ENCODE measurements around the gene KLF15. TPM values are rescaled to one million over a fixed set of nuclear protein-coding genes. Genes with fewer than 3 reads are reported as not detected.

The KLF15 gene
- total and polyA plus RNA-seq, 2 of the 8 experiments (the other 6 are each of a cell fraction or from before 2014, with no cell fraction given) = 15.7 to 19.5 TPM

DNA sequence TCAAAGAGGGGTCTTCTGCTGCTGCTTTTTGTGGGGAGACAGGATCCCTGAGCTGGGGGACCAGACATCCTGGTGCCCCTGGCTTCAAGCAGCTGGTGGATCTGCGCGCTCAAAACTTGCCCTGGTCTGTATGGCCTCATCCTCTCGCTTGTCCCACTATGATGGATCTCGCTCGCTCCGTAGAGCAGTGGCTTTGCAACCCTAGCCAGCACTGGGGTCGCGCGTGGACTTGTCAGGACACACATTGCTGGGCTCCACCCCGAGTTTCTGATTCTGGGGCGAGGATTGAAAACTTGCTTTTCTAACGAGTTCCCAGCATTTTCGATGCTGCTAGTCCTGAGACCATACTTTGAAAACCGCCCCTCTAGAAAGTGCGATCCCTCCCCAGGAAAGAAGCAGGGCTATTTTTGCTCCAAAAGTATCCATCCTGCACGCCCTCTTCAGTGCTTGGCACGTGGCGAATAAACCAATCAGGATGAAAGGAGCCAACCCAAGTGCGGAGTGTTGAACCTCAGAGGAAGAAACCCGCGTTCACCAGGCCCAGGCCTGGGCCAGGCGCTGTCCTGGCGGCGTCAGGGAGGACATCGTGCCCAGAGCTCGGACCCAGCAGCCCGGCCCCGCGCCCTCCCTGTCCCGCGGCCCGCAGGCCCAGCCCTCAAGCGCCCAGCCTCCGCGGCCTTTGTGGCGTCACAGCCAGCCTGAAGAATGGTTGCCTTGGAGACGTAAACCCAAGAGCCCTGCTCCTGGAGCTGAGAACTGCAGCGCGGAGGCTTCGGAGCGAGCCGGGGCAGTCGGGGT, 37.2 kb upstream of the KLF15 start, which contains the start of gene CFAP100:
Gene CFAP100 (plus strand): TSS at position 731 of the 798 bp plus-strand sequence. CDS start 1,092 bp downstream, outside the sequence.
- 40% methylated on average over 37 of the region's 43 CpGs; no CpG with 5 or more reads in 1 of the 2 experiments for WGBS, 2 experiments (ENCODE audit: extremely low coverage in 1 of 2, insufficient coverage in 1 of 2, insufficient read length in 1 of 2, insufficient replicate concordance in 2 of 2, low coverage in 1 of 2, low lambda C conversion rate in 2 of 2, missing lambda C conversion rate in 1 of 2)
- Histone ChIP-seq H4K5ac (ENCODE audit: insufficient read length, low read depth, low read length) (no peak within 1 kb of the TSS), H3K14ac (ENCODE audit: insufficient read length) (no peak within 1 kb of the TSS), H2BK15ac (ENCODE audit: low read length) (0 out of 2 replicates have a peak within 1 kb of the TSS, but pooled peaks have one; percentile 53), H3K9ac (replicated peaks in 1 of 4; ENCODE audit: extremely low read depth in 1 of 4, low read depth in 3 of 4, low read length in 3 of 4) (no peak within 1 kb of the TSS), H2AK5ac (ENCODE audit: low read depth, low read length) (0 out of 2 replicates have a peak within 1 kb of the TSS, but pooled peaks have one; percentile 69), H3K9me3 (ENCODE audit: insufficient read depth in 2 of 2, low read depth in 1 of 2, low read length in 1 of 2) (no peaks in the 10 kb centered on the region), H3K27ac (ENCODE audit: low read depth, low read length) (no peak within 1 kb of the TSS), H3K79me2 (ENCODE audit: control insufficient read depth in 1 of 2, insufficient read depth in 2 of 2, low read length in 2 of 2) (no peaks in the 10 kb centered on the region), H3K27me3 (replicated peaks in 1 of 4; ENCODE audit: control insufficient read depth in 3 of 4, extremely low read depth in 1 of 4, insufficient read depth in 3 of 4, low read length in 3 of 4) (peaks cover 9 to 37% (median 31%) of the 10 kb centered on the region in 4 experiments), H4K91ac (replicated peaks; ENCODE audit: insufficient read length, low read length) (peak within 1 kb of the TSS; percentile 22), H3K79me1 (ENCODE audit: low read depth, low read length) (no peaks in the 10 kb centered on the region), H2AFZ (ENCODE audit: low read length) (peak within 1 kb of the TSS; percentile 57; the same call in 1 of the 2 replicates), H3K23me2 (ENCODE audit: low read depth, low read length) (peaks cover 6% of the 10 kb centered on the region; the same call in 1 of the 2 replicates), H4K20me1 (replicated peaks in 1 of 2; ENCODE audit: control insufficient read depth in 1 of 2, insufficient read depth in 2 of 2, low read length in 2 of 2) (no peaks in the 10 kb centered on the region), H3K4me2 (ENCODE audit: insufficient read depth in 1 of 2, low read depth in 2 of 2, low read length in 2 of 2) (peak within 1 kb of the TSS; percentile 63 to 81), H3K23ac (ENCODE audit: insufficient read length) (no peak within 1 kb of the TSS), H2BK120ac (replicated peaks; ENCODE audit: low read depth, low read length) (peak within 1 kb of the TSS; percentile 47), H3K4me3 (ENCODE audit: extremely low read depth in 1 of 4, insufficient read depth in 2 of 4, low read depth in 3 of 4, low read length in 4 of 4) (peak within 1 kb of the TSS; percentile 5 to 58 (median 30); a peak in 6 of 8 replicates), H3K18ac (ENCODE audit: extremely low read depth, low read length) (peak within 1 kb of the TSS; percentile 38), H3K4ac (replicated peaks; ENCODE audit: insufficient read length, low read depth, low read length) (peak within 1 kb of the TSS; percentile 21), H2BK12ac (ENCODE audit: low read depth, low read length) (peak within 1 kb of the TSS; percentile 63), H3K36me3 (ENCODE audit: control insufficient read depth in 2 of 4, insufficient read depth in 4 of 4, low read length in 3 of 4) (no peaks in the 10 kb centered on the region), H3K4me1 (replicated peaks in 1 of 4; ENCODE audit: control insufficient read depth in 3 of 4, insufficient read depth in 4 of 4, low read length in 3 of 4) (peaks cover 0 to 12% (median 4%) of the 10 kb centered on the region in 4 experiments; a peak in 4 of 7 replicates), H2BK20ac (ENCODE audit: low read length) (no peak within 1 kb of the TSS), H4K8ac (ENCODE audit: extremely low read depth, insufficient read depth, low read length) (peak within 1 kb of the TSS; percentile 88; the same call in 1 of the 2 replicates), H2BK5ac (ENCODE audit: low read depth, low read length) (no peak within 1 kb of the TSS), H3K56ac (replicated peaks; ENCODE audit: insufficient read length, low read depth, low read length) (no peak within 1 kb of the TSS)
- ChIA-PET CTCF (ENCODE audit: partially characterized antibody) (interaction anchor here (1.0 to 3.1 kb wide), 8 partner anchors 15 to 261 kb away, joined by 3 to 11 read pairs (median 4); no protein-coding TSS in a partner anchor), POLR2A (ENCODE audit: partially characterized antibody) (interaction anchor here (0.9 to 2.3 kb wide), 3 partner anchors 10 to 127 kb away, joined by 3 to 7 read pairs (median 3); no protein-coding TSS in a partner anchor)
- DNase-seq (ENCODE audit: low read depth in 1 of 2, low spot score in 2 of 2) = peak; percentile 36 to 85
- FAIRE-seq = no peak
- TF ChIP-seq TBP (IDR thresholded peaks at IDR 0.05; ENCODE audit: low read depth, low read length) = peak; percentile 95
- peak; percentile 42; the same call in 1 of the 2 replicates for TF ChIP-seq YY1 (IDR thresholded peaks at IDR 0.05; ENCODE audit: low read depth, low read length)
- TF ChIP-seq RNF2 (IDR thresholded peaks at IDR 0.05; ENCODE audit: borderline replicate concordance, low read depth, low read length, missing control alignments, poor library complexity, severe bottlenecking) = peak; percentile 30
- TF ChIP-seq CREB1 (IDR thresholded peaks at IDR 0.05) = peak; percentile 65
- peak; percentile 30 for TF ChIP-seq KDM4A (IDR thresholded peaks at IDR 0.05; ENCODE audit: low read depth, low read length, severe bottlenecking)
- TF ChIP-seq TCF12 (IDR thresholded peaks at IDR 0.05; ENCODE audit: low read depth, low read length) = no peak
- TF ChIP-seq FOSL1 (IDR thresholded peaks at IDR 0.05; ENCODE audit: insufficient read depth, low read depth, low read length) = no peak
- TF ChIP-seq SIN3A (conservative IDR thresholded peaks at IDR 0.05 in 1 of 2, IDR thresholded peaks at IDR 0.05 in 1 of 2; ENCODE audit: low read depth in 1 of 2, low read length in 2 of 2) = no peak; a peak in 1 of 4 replicates
- TF ChIP-seq POU5F1 (IDR thresholded peaks at IDR 0.05; ENCODE audit: low read depth, low read length) = no peak
- peak; percentile 87 for TF ChIP-seq E2F6 (IDR thresholded peaks at IDR 0.05)

Data from H1 (cell line).